AG04450 (cell line): Measurements from ENCODE around the gene MYO16. TPM values are rescaled to one million over a fixed set of nuclear protein-coding genes. Genes with fewer than 3 reads are reported as not detected.

ENCODE experiments used
- CTCF ChIA-PET: fragments of 300-600, 350-600 bp; formaldehyde crosslinking; extraction: SDS; loops from one replicate; lab custom pipeline; 2022; ENCODE audit warnings: antibody characterized with exemption, inconsistent platforms; lab: Charles Lee
- POLR2A ChIA-PET: fragments of 350-600 bp; formaldehyde crosslinking; extraction: SDS; loops from one replicate; lab custom pipeline; 2021; ENCODE audit warnings: antibody characterized with exemption, inconsistent platforms; lab: Yijun Ruan, JAX
- DNase-seq: peaks from one replicate; pipeline ENCODE4 v3.0.0-alpha.2; 2011; ENCODE audit warnings: low read depth, low spot score
- H3K27ac ChIP-seq: one replicate; pipeline ENCODE4 v1.5.1; 2012; ENCODE audit warnings: low read depth, low read length, control low read depth
- H3K27me3 ChIP-seq: one replicate; pipeline ENCODE4 v1.6.0; 2012; ENCODE audit warnings: low read length; ENCODE audit not compliant: control insufficient read depth, insufficient read depth
- H3K4me3 ChIP-seq: 2 replicates; pipeline ENCODE4 v1.5.1; 2011; ENCODE audit warnings: mild to moderate bottlenecking, low read depth, low read length, control low read depth
- H3K9me3 ChIP-seq: 2 replicates; pipeline ENCODE4 v1.5.1; 2012; ENCODE audit warnings: low read length; ENCODE audit not compliant: control insufficient read depth, insufficient read depth
- polyA plus RNA-seq: library from polyadenylated mRNA; depleted of rRNA; stranded (reverse); fragments of >200 nt; gene quantifications from 2 replicates; pipeline ENCODE4 v1.2.3, GENCODE V29; 2011
- TF ChIP-seq, protein P1 (sequence below): IDR thresholded peaks from 2 replicates; pipeline ENCODE4 v1.5.1; 2011; ENCODE audit warnings: low read depth, low read length, control low read depth, inconsistent platforms

MYO16 gene
- polyA plus RNA-seq, 1 experiment: 0.02 TPM

DNA sequence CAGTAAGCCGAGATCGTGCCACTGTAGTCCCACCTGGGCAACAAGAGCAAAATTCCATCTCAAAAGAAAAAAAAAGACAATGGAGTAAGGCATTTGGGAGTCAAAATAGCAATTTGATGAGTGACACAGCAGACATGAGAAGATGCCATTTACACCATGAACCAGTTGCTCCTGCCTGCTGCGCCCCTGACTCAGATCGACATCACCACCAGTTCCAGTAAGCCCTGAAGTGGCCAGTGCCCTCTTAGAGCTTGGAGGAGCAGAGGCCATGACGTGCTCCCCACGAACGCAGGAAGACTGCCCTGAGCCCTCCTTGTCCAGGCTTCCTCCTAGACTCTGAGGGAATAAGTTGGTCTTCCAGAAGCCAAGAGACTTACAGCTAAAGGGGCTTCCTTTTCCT lies 339.2 kb downstream of the MYO16 start:
- POLR2A ChIA-PET: no interaction called here

DNA sequence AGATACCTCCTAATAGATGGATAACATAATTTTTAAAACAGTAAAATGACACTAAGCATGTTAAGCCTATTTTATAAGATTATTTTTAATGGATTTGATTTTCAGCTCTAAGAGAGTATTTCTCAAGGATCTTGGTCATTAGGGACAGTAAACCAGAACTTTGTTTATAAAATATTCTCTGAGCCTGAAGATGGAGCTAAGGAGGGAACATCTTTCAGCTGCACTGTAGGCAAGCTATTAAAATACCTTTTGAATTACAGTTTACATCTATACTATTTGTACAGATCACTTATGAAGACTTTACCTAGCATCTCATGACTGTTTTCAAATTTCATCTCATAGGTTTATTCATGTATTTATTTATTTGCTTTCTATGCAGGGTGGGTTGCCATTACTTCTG lies 345.3 kb downstream of the MYO16 start:
- no peaks in the 10 kb centered on the region for H3K27me3 ChIP-seq
- CTCF ChIA-PET: interaction anchor here (0.5 kb wide), 1 partner anchor 46 kb away, joined by 3 read pairs; no protein-coding TSS in a partner anchor
- TF ChIP-seq, protein P1, sequence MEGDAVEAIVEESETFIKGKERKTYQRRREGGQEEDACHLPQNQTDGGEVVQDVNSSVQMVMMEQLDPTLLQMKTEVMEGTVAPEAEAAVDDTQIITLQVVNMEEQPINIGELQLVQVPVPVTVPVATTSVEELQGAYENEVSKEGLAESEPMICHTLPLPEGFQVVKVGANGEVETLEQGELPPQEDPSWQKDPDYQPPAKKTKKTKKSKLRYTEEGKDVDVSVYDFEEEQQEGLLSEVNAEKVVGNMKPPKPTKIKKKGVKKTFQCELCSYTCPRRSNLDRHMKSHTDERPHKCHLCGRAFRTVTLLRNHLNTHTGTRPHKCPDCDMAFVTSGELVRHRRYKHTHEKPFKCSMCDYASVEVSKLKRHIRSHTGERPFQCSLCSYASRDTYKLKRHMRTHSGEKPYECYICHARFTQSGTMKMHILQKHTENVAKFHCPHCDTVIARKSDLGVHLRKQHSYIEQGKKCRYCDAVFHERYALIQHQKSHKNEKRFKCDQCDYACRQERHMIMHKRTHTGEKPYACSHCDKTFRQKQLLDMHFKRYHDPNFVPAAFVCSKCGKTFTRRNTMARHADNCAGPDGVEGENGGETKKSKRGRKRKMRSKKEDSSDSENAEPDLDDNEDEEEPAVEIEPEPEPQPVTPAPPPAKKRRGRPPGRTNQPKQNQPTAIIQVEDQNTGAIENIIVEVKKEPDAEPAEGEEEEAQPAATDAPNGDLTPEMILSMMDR: 0 out of 2 replicates have a peak, but pooled peaks have one; percentile 18

More for the DNA sequence above, 339.2 kb downstream of the MYO16 start:
- Histone ChIP-seq H3K27ac (no peak overlapping the region), H3K27me3 (no peaks in the 10 kb centered on the region), H3K4me3 (no peak overlapping the region), H3K9me3 (no peaks in the 10 kb centered on the region)
- no peak for DNase-seq
- TF ChIP-seq, protein P1: no peak
- CTCF ChIA-PET: no interaction called here

DNA sequence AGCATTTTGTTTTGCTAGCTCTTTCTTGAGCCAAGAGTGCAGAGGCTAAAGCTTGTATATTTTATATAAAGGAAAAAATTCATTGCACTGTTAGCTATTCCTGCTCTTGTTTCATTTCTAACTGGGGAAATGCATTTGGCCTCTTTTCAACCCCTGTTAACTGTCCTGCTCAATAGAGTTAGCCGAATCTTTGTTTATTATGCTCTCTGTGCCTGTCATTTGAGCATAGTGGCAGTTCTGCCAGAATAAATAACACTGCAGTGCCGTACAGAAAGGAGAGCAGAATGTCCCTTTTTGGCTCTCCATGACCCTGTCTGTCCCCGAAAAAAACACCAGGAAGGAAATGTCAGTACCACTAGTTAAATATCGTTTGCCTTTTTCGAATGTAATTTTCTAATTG lies 350.8 kb downstream of the MYO16 start:
- DNase-seq: no peak
- H3K4me3 ChIP-seq: peak overlapping the region; percentile 8
- H3K9me3 ChIP-seq: no peaks in the 10 kb centered on the region
- ChIA-PET CTCF (interaction anchor here (1.1 to 1.5 kb wide), 2 partner anchors 10 to 19 kb away, joined by 3 to 7 read pairs; no protein-coding TSS in a partner anchor), POLR2A (no interaction called here)
- TF ChIP-seq, protein P1: no peak
- H3K27me3 ChIP-seq: no peaks in the 10 kb centered on the region
- no peak overlapping the region for H3K27ac ChIP-seq

More for the DNA sequence above, 345.3 kb downstream of the MYO16 start:
- no peak for DNase-seq
- Histone ChIP-seq H3K4me3 (no peak overlapping the region), H3K9me3 (no peaks in the 10 kb centered on the region), H3K27ac (no peak overlapping the region)
- POLR2A ChIA-PET: no interaction called here

DNA sequence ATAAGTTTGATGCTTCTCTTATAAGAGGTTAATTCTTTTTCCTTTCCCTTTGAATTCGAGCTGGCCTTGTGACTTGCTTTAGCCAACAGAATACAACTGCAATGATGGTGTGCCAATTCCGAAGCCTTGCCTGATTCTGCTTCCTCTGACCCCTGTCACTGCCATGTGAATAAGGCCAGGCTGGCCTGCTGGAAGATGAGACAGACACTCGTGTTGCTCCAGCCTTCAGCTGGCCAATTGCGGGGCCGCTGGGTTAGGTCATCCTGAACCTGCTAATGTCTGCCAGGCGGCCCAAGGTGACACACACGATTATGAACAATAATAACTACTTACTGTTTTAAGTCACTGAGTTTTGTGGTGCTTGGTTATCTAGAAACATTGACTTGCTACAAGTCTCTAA lies 352.0 kb downstream of the MYO16 start:
- POLR2A ChIA-PET: no interaction called here
- no peak for DNase-seq
- TF ChIP-seq, protein P1: no peak
- H3K27me3 ChIP-seq: no peaks in the 10 kb centered on the region
- H3K9me3 ChIP-seq: no peaks in the 10 kb centered on the region
- CTCF ChIA-PET: interaction anchor here (1.1 to 1.5 kb wide), 2 partner anchors 8 to 21 kb away, joined by 3 to 7 read pairs; no protein-coding TSS in a partner anchor
- no peak overlapping the region for H3K27ac ChIP-seq
- no peak overlapping the region for H3K4me3 ChIP-seq

DNA sequence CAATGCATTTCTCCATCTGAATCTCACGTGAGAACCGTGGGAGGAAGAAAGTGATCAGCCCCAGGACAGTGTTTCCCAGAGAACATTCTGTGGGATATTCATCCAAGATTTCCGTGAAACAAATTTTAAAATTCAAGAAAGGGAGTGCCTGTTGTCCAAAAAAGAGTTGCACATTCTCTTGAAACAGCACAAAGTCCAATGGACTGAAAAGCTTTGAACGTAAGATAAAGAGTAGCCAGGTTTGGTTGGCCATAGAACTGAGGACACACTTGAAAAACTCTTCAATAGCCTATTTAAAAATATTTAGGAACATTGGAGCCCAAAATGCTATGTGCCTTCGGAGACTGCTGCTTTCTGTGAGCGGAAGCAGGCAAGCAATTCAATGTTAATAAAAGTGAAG lies 353.9 kb downstream of the MYO16 start:
- TF ChIP-seq, protein P1: no peak
- no peak overlapping the region for H3K27ac ChIP-seq
- no peaks in the 10 kb centered on the region for H3K9me3 ChIP-seq
- CTCF ChIA-PET: no interaction called here
- POLR2A ChIA-PET: no interaction called here
- DNase-seq: no peak
- H3K4me3 ChIP-seq: no peak overlapping the region
- H3K27me3 ChIP-seq: no peaks in the 10 kb centered on the region
